Body of pancreas (tissue), 4 donors: ENCODE results near the gene DARS1. TPM values are rescaled to one million over a fixed set of nuclear protein-coding genes. Genes with fewer than 3 reads are reported as not detected.
A peak's percentile ranks its signal among the peaks of the same experiment; 100 is the strongest.

Experiments used
- ATAC-seq: fragments of 150-250 bp; one replicate; pipeline ENCODE4 v1.9.1; 2016
- DNase-seq, 4 donors: peaks; one replicate each; pipeline ENCODE4 v3.0.0-alpha.2; 2019
- H3K27ac ChIP-seq, 4 donors: fragments of 200-600 bp; sonication (generic); 1 replicate in 3 of 4; 2 replicates in 1 of 4; pipeline versions ENCODE4 v1.5.1 to v1.6.1; 2016 to 2019; ENCODE audit warnings: mild to moderate bottlenecking in 1 of 4, mixed read lengths in 1 of 4, moderate library complexity in 1 of 4
- H3K27me3 ChIP-seq, 2 donors: fragments of 200-600 bp; sonication (generic); one replicate each; pipeline ENCODE4 v1.6.0; 2016; ENCODE audit warnings: mild to moderate bottlenecking in 1 of 2
- H3K36me3 ChIP-seq, 2 donors: fragments of 200-600 bp; sonication (generic); replicated peaks in 1 of 2; 2 replicates each; pipeline ENCODE4 v1.5.1; 2016; ENCODE audit warnings: low read depth in 2 of 2; ENCODE audit not compliant: insufficient read depth in 1 of 2
- H3K4me1 ChIP-seq: fragments of 200-600 bp; sonication (generic); one replicate; pipeline ENCODE4 v1.6.0; 2016
- H3K4me3 ChIP-seq, 2 donors: fragments of 200-600 bp; sonication (generic); 1 replicate in 1 of 2; 2 replicates in 1 of 2; pipeline ENCODE4 v1.5.1; 2016 to 2019
- H3K9me3 ChIP-seq, 3 donors: fragments of 200-600 bp; sonication (generic); 1 replicate in 2 of 3; 2 replicates in 1 of 3; pipeline ENCODE4 v1.5.1; 2016
- CTCF ChIP-seq, 7 experiments: fragments of 450-650 bp in 4 of 7; fragments of 200-600 bp in 3 of 7; sonication (generic) in 3 of 7; IDR thresholded peaks; one replicate each; pipeline ENCODE4 v1.5.1; 2016 to 2019; ENCODE audit warnings: antibody characterized with exemption in 7 of 7
- POLR2A ChIP-seq, 3 donors: fragments of 450-650 bp; IDR thresholded peaks; one replicate each; pipeline ENCODE4 v1.6.1; 2016; ENCODE audit warnings: antibody characterized with exemption in 3 of 3, mild to moderate bottlenecking in 2 of 3
- WGBS, 2 donors: methylation state at CpG; one replicate each; pipeline ENCODE4 v1.1.5; 2017; 5-methylcytosine and 5-hydroxymethylcytosine counted together
- intact Hi-C: fragments of 100-400 bp; cut with DNase I; formaldehyde crosslinking; loops from one replicate; pipeline ENCODE4 v1.15.1; 2023
- total RNA-seq, 2 donors: library from RNA; depleted of rRNA; stranded (reverse); fragments of >200 nt; gene quantifications; one replicate each; pipeline ENCODE4 v1.1.0, GENCODE V29; 2016

Gene DARS1
- total RNA-seq, 2 donors from 2014 or later: 22.1 to 29.3 TPM

GRCh38 chr2:136014411-136014810 is 29.0 kb upstream of the DARS1 start:
- intact Hi-C loops: no loop called here
- WGBS, 2 donors: 80 to 90% methylated on average over 2 of the region's 2 CpGs
- Histone ChIP-seq H3K4me3 (no peak overlapping the region), H3K4me1 (peaks cover 15% of the 10 kb centered on the region), H3K27me3 (no peaks in the 10 kb centered on the region), H3K9me3 (no peaks in the 10 kb centered on the region), H3K36me3 (no peaks in the 10 kb centered on the region), H3K27ac (peak overlapping the region in 3 of 4 donors; percentile 7 to 41 (median 27))
- no peak for DNase-seq
- ATAC-seq: no peak
- TF ChIP-seq POLR2A (IDR thresholded peaks at IDR 0.05): no peak
- no peak for TF ChIP-seq CTCF (IDR thresholded peaks at IDR 0.05)

GRCh38 chr2:136013955-136014354 is 28.5 kb upstream of the DARS1 start:
- TF ChIP-seq POLR2A (IDR thresholded peaks at IDR 0.05): no peak
- peak in 1 of 7 experiments; percentile 9 for TF ChIP-seq CTCF (IDR thresholded peaks at IDR 0.05)
- H3K27ac ChIP-seq: peak overlapping the region in 3 of 4 donors; percentile 7 to 41 (median 27)
- no peak overlapping the region for H3K4me3 ChIP-seq
- peaks cover 15% of the 10 kb centered on the region for H3K4me1 ChIP-seq
- H3K36me3 ChIP-seq: no peaks in the 10 kb centered on the region
- intact Hi-C loops: no loop called here
- H3K27me3 ChIP-seq: no peaks in the 10 kb centered on the region
- 13 to 16% methylated on average over 4 of the region's 4 CpGs for WGBS, 2 donors
- ATAC-seq (peak; percentile 48), DNase-seq (no peak)
- no peaks in the 10 kb centered on the region for H3K9me3 ChIP-seq

- Histone ChIP-seq H3K4me1 (peaks cover 15% of the 10 kb centered on the region), H3K9me3 (no peaks in the 10 kb centered on the region), H3K27me3 (no peaks in the 10 kb centered on the region), H3K4me3 (no peak overlapping the region), H3K36me3 (no peaks in the 10 kb centered on the region), H3K27ac (no peak overlapping the region)
- intact Hi-C loops: no loop called here
- ATAC-seq (no peak), DNase-seq (no peak)
- WGBS, 2 donors: 64 to 78% methylated on average over 3 of the region's 3 CpGs
- TF ChIP-seq CTCF (IDR thresholded peaks at IDR 0.05): no peak
- no peak for TF ChIP-seq POLR2A (IDR thresholded peaks at IDR 0.05)
These were observed 27.8 kb upstream of the DARS1 start for GRCh38 chr2:136013136-136013685.

- ATAC-seq (no peak), DNase-seq (no peak)
- intact Hi-C loops: no loop called here
- Histone ChIP-seq H3K27me3 (no peaks in the 10 kb centered on the region), H3K9me3 (no peaks in the 10 kb centered on the region), H3K36me3 (no peaks in the 10 kb centered on the region), H3K27ac (no peak overlapping the region), H3K4me1 (peaks cover 15% of the 10 kb centered on the region), H3K4me3 (no peak overlapping the region)
- no peak for TF ChIP-seq POLR2A (IDR thresholded peaks at IDR 0.05)
- TF ChIP-seq CTCF (IDR thresholded peaks at IDR 0.05): no peak
- 70 to 72% methylated on average over 2 of the region's 2 CpGs for WGBS, 2 donors
These were observed 26.9 kb upstream of the DARS1 start for GRCh38 chr2:136012315-136012714.

- intact Hi-C loops: no loop called here
- Histone ChIP-seq H3K27ac (no peak overlapping the region), H3K4me1 (peaks cover 15% of the 10 kb centered on the region), H3K27me3 (no peaks in the 10 kb centered on the region), H3K36me3 (no peaks in the 10 kb centered on the region), H3K4me3 (no peak overlapping the region), H3K9me3 (no peaks in the 10 kb centered on the region)
- no peak for ATAC-seq
- no peak for DNase-seq
- TF ChIP-seq CTCF (IDR thresholded peaks at IDR 0.05) (no peak), POLR2A (IDR thresholded peaks at IDR 0.05) (no peak)
- 80 to 81% methylated on average over 2 of the region's 2 CpGs for WGBS, 2 donors
These were observed 24.7 kb upstream of the DARS1 start for GRCh38 chr2:136010126-136010525.
